22Rv1 (cell line): ENCODE results near the gene NPHS2.

Experiments
- H3K27ac ChIP-seq: fragments of 450-650 bp; 2 replicates; pipeline ENCODE4 v1.5.1; 2017
- CTCF ChIP-seq: fragments of 450-650 bp; IDR thresholded peaks from 2 replicates; pipeline ENCODE4 v1.5.1; 2017; ENCODE audit warnings: mild to moderate bottlenecking
- ZFX ChIP-seq: fragments of 450-650 bp; IDR thresholded peaks from 2 replicates; pipeline ENCODE4 v1.6.1; 2017; ENCODE audit warnings: antibody characterized with exemption, borderline replicate concordance

Gene NPHS2

GRCh38 chr1:179576509-179576908, 761 bp upstream of the NPHS2 start:
- no peak overlapping the region for H3K27ac ChIP-seq
- no peak for TF ChIP-seq ZFX
- no peak for TF ChIP-seq CTCF

- TF ChIP-seq ZFX = no peak
- TF ChIP-seq CTCF = no peak
- H3K27ac ChIP-seq = no peak overlapping the region
Observed at GRCh38 chr1:179558078-179558477, 17.7 kb downstream of the NPHS2 start.

GRCh38 chr1:179554427-179554826, 21.3 kb downstream of the NPHS2 start:
- H3K27ac ChIP-seq = no peak overlapping the region
- TF ChIP-seq ZFX (no peak), CTCF (no peak)

DNA sequence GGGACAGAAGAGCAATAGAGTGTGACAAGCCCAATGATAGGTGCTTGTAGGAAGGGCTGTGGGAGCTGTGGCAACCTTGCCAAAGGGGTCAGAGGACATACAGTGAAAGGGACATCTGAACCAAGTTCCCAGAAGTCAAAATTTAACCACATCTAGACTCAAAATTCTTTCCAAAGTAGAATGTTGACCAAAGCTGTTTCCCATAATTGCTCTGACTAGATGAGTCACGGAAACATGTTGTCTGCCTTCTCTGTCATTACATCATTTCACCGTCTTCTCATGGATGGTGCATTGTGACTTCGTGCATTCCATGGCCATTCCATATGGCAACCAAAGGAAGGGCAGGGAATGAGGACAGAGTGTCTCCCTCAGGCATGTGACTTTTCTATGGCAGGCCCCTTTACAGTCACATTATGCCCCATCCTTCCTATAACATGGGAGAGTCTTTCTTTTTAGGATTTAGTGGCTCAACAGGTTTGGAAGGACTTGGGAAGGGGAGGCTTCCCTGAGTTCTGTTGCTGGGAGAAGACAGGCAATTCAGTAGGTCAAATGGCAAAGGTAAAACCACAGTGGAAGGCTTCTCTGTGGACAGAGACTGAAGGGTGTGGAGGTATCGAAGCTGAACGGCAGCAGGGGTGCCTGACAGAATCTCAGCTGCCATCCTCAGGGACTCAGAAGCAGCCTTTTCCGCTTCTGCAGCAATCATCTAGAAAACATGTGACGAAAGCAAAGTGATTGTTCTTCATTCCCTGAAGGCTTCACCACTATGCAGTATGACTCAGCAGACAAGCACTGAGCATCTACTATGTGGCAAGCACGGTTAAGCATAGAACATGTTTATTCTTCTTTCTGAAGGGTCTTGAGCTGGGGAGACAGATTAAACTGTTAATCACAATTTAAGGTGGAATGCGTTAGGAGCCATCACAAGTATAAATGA, 24.7 kb downstream of the NPHS2 start:
- no peak for TF ChIP-seq ZFX
- no peak for TF ChIP-seq CTCF
- H3K27ac ChIP-seq = no peak overlapping the region

DNA sequence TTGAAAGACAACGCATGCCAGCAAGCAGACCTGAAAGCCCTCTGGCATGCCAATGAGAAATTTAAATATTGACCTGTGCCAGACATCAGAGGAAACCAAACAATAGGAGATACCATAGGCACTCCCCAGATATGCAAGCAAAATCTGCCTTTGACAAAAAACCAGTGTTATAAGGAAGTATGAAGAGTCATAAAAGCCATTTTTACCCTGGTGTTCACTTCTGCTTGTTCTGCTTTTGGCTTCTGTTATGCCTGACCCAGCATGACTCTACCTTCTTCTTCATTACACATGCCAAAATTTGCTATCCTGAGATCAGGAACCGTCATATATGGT, 26.4 kb downstream of the NPHS2 start:
- no peak overlapping the region for H3K27ac ChIP-seq
- no peak for TF ChIP-seq ZFX
- TF ChIP-seq CTCF = no peak

DNA sequence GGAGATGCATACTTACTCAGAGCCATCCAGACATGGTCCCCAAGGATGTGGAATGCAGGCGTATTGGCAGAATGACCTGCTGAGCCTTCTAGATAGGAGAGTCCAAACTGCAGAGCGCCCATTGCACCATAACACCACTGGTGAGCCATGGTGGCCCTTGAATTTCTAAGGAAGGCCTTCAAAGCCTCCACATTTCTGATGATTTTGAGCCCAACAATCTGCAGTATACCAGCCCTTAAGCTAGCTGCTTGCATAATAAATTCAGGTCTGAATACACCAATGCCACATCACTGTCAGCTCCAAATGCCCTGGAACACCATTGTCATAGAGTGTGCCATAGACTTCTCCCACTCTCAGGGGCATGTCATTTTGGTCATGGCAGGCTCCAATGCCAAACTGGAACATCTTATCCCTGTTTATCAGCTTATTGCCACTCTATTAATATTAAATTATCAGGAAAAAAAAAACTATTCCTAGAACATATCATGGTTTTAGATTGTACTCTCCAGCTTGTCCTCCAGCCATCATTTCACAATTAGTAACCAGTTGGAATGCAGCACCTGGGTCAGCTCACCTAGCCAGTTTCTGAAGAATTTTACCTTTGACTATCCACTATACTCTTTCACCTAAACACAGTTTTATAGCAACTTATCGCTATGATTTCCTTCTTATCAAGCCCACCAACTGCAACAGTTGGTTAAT, 26.9 kb downstream of the NPHS2 start:
- H3K27ac ChIP-seq = no peak overlapping the region
- no peak for TF ChIP-seq CTCF
- no peak for TF ChIP-seq ZFX

DNA sequence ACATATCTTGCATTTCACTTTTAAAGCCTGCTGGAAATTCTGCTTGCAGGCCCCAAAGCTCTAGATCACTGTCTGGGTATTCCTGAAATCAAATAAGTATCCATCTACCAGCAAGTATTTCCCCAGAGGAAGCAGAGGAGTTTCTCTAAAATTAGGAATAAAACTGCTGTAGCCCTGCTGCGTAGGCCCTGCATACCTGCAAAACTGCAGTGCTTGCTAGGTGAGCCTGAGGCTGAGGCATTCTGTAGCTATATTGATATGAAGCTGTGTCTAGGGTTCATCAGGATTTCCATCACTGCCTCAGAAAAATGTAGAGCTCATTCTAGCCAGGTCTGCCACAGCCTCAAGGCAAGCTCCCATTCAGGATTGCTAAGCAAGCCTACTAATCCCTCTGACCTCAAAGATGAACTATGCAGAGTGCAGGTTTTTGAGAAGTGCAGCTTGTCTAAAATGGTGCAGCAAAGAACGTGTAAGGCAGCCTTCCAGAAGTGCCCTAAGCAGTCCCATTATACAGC, 28.7 kb downstream of the NPHS2 start:
- H3K27ac ChIP-seq = no peak overlapping the region
- TF ChIP-seq ZFX (no peak), CTCF (no peak)
